SU-DHL-6 (cell line): ENCODE results near the gene KRT75.

Experiments
- EZH2phosphoT487 ChIP-seq: fragments of 200-600 bp; sonication (generic), shearing (Covaris generic); conservative IDR thresholded peaks from 2 replicates; pipeline ENCODE4 v1.6.1; 2018; ENCODE audit warnings: mild to moderate bottlenecking, antibody characterized with exemption, low read length, moderate library complexity, mixed read lengths
- TF ChIP-seq, protein P1 (sequence below): fragments of 200-600 bp; sonication (generic); IDR thresholded peaks from one replicate; pipeline ENCODE4 v1.5.1; 2017; ENCODE audit warnings: antibody characterized with exemption, mild to moderate bottlenecking, low read length, moderate library complexity; ENCODE audit not compliant: insufficient read depth, poor library complexity, severe bottlenecking

DNA sequence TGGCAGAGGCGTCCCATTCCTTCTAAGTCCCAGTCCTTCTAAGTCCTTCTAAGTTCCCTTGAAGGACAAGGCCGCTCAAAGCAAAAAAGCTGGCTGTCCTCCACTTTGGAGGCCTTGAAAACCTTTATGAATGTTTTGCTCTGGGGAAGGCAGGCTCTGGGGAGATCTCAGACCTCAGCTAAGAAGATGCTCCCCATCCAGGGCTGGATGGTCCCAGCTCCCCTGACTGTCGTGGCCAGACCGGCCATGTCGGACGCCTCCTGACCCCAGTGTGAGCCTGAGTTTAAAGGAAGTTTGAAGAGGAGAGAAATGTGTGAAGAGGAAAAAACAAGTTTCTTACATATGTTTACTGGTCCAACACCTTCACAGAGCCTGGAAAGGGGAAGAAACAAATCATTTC lies 54.6 kb downstream of the KRT75 start:
- TF ChIP-seq, protein P1, sequence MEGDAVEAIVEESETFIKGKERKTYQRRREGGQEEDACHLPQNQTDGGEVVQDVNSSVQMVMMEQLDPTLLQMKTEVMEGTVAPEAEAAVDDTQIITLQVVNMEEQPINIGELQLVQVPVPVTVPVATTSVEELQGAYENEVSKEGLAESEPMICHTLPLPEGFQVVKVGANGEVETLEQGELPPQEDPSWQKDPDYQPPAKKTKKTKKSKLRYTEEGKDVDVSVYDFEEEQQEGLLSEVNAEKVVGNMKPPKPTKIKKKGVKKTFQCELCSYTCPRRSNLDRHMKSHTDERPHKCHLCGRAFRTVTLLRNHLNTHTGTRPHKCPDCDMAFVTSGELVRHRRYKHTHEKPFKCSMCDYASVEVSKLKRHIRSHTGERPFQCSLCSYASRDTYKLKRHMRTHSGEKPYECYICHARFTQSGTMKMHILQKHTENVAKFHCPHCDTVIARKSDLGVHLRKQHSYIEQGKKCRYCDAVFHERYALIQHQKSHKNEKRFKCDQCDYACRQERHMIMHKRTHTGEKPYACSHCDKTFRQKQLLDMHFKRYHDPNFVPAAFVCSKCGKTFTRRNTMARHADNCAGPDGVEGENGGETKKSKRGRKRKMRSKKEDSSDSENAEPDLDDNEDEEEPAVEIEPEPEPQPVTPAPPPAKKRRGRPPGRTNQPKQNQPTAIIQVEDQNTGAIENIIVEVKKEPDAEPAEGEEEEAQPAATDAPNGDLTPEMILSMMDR = no peak
- TF ChIP-seq EZH2phosphoT487 = no peak
